ENCODE data around the gene ERC1.

DNA sequence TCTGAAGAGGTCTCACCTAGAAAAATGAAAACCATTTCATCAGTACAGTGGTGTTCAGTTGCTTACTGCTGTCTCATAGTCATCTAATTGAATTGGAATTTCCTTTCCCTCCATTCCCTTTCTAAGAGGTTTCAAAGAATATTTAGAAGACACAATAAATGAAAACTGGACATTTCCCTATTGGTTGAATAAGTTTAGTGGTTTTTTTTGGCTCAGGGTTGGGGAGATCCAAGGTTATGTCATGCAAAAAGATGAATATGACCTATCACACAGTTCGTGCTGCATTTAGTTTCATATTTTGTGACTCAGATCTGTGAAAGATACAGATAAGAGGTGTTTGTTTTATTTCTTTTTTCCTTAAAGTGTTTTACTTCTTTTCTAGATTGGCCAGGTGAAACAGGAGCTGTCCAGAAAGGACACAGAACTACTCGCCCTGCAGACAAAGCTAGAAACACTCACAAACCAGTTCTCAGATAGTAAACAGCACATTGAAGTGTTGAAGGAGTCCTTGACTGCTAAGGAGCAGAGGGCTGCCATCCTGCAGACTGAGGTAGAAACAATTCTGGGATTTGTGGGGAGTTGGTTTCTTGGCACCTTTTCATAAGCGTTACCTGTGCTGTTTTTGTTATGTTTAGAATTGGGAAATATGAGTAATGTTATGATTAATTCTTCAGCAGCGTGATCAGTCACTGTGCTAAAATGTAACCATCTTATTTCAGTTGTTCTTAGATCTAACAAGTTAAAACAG lies 124.6 kb downstream of the ERC1 start:
- TF ChIP-seq POLR2AphosphoS5 (IDR thresholded peaks at IDR 0.05) (no peak), EP300 (IDR thresholded peaks at IDR 0.05; ENCODE audit: low read depth) (no peak), POLR2A (IDR thresholded peaks at IDR 0.05) (no peak)
- TF ChIP-seq, protein P1, sequence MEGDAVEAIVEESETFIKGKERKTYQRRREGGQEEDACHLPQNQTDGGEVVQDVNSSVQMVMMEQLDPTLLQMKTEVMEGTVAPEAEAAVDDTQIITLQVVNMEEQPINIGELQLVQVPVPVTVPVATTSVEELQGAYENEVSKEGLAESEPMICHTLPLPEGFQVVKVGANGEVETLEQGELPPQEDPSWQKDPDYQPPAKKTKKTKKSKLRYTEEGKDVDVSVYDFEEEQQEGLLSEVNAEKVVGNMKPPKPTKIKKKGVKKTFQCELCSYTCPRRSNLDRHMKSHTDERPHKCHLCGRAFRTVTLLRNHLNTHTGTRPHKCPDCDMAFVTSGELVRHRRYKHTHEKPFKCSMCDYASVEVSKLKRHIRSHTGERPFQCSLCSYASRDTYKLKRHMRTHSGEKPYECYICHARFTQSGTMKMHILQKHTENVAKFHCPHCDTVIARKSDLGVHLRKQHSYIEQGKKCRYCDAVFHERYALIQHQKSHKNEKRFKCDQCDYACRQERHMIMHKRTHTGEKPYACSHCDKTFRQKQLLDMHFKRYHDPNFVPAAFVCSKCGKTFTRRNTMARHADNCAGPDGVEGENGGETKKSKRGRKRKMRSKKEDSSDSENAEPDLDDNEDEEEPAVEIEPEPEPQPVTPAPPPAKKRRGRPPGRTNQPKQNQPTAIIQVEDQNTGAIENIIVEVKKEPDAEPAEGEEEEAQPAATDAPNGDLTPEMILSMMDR (IDR thresholded peaks at IDR 0.05) = no peak
